ENCODE measurements around the gene CCNYL1.

DNA sequence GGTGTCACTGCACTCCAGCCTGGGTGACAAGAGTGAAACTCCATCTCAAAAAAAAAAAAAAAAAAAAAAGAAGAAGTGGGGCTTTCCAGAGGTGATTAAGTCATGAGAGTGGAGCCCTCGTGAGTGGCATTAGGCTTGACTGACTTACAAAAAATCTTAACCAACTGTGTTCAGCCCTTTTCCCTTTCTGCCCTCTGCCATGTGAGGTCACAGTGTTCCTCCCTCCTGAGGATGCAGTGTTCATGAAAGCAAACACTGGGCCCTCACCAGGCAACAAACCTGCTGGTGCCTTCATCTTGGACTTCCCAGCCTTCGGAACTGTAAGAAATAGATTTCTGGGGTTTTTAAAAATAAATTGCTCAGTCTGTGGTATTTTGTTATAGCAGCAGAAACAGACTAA is 49.2 kb upstream of the CCNYL1 start:
- TF ChIP-seq, protein P1, sequence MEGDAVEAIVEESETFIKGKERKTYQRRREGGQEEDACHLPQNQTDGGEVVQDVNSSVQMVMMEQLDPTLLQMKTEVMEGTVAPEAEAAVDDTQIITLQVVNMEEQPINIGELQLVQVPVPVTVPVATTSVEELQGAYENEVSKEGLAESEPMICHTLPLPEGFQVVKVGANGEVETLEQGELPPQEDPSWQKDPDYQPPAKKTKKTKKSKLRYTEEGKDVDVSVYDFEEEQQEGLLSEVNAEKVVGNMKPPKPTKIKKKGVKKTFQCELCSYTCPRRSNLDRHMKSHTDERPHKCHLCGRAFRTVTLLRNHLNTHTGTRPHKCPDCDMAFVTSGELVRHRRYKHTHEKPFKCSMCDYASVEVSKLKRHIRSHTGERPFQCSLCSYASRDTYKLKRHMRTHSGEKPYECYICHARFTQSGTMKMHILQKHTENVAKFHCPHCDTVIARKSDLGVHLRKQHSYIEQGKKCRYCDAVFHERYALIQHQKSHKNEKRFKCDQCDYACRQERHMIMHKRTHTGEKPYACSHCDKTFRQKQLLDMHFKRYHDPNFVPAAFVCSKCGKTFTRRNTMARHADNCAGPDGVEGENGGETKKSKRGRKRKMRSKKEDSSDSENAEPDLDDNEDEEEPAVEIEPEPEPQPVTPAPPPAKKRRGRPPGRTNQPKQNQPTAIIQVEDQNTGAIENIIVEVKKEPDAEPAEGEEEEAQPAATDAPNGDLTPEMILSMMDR (IDR thresholded peaks at IDR 0.05): no peak
- TF ChIP-seq POLR2A (IDR thresholded peaks at IDR 0.05) (no peak), POLR2AphosphoS5 (IDR thresholded peaks at IDR 0.05) (no peak)

All from prostate gland (tissue), 2 donors.